ENCODE results near the gene CDC7. TPM values are rescaled to one million over a fixed set of nuclear protein-coding genes. Genes with fewer than 3 reads are reported as not detected.

The CDC7 gene
- total RNA-seq, 1 experiment from 2014 or later = 24.5 TPM

DNA sequence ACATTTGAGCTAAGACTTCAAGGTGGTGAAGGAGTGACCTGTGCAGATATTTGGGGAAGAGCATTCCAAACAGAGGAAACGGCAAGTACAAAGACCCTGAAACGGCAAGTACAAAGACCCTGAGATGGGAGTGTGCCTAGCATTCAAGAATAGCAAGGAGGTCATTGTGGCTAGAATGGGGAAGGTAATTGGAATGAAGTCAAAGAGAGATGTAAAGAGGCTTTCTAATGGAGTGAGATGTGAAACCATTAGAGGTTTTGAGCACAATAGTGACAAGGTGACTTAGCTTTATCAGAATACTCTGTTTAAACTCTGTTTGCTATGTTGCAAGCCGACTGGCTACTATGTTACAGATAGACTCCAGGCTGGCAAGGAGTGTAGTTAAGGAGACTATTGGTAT, 4.4 kb downstream of the CDC7 start:
- RAD21 ChIA-PET (ENCODE audit: low non-redundant PET in 1 of 2, low total read pairs in 2 of 2, uncharacterized antibody in 2 of 2, unreplicated experiment in 2 of 2) = no interaction called here

More for the DNA sequence above, 4.4 kb downstream of the CDC7 start:
- H3K9me3 ChIP-seq (ENCODE audit: control insufficient read depth in 1 of 2, insufficient read depth in 1 of 2, low read depth in 1 of 2, low read length in 2 of 2) = no peaks in the 10 kb centered on the region
- DNase-seq (ENCODE audit: low read depth, low spot score) = no peak
- TF ChIP-seq SRF (IDR thresholded peaks at IDR 0.05; ENCODE audit: low read depth) = no peak
- TF ChIP-seq EZH2 (IDR thresholded peaks at IDR 0.05) = no peak
- no peak for TF ChIP-seq SIN3A (IDR thresholded peaks at IDR 0.05; ENCODE audit: low read depth)
- TF ChIP-seq TCF7L2 (IDR thresholded peaks at IDR 0.05; ENCODE audit: borderline replicate concordance, extremely low read depth, insufficient read depth, insufficient read length) = no peak
- no peak for TF ChIP-seq RAD21 (IDR thresholded peaks at IDR 0.05; ENCODE audit: low read depth)
- no peak for TF ChIP-seq FOSL1 (IDR thresholded peaks at IDR 0.05; ENCODE audit: low read depth)
- TF ChIP-seq, protein P1, sequence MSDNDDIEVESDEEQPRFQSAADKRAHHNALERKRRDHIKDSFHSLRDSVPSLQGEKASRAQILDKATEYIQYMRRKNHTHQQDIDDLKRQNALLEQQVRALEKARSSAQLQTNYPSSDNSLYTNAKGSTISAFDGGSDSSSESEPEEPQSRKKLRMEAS (IDR thresholded peaks at IDR 0.05) = no peak
- TF ChIP-seq SP1 (IDR thresholded peaks at IDR 0.05; ENCODE audit: low read depth) = no peak
- no peak for TF ChIP-seq POLR2A (IDR thresholded peaks at IDR 0.05; ENCODE audit: borderline replicate concordance, extremely low read depth, insufficient read depth, insufficient read length)
- no peak for TF ChIP-seq CBX3 (IDR thresholded peaks at IDR 0.05; ENCODE audit: low read depth)
- no peak for TF ChIP-seq ELF1 (IDR thresholded peaks at IDR 0.05; ENCODE audit: borderline replicate concordance, low read depth)
- TF ChIP-seq, protein P2, sequence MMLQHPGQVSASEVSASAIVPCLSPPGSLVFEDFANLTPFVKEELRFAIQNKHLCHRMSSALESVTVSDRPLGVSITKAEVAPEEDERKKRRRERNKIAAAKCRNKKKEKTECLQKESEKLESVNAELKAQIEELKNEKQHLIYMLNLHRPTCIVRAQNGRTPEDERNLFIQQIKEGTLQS (IDR thresholded peaks at IDR 0.05) = no peak
- TF ChIP-seq CTCF (IDR thresholded peaks at IDR 0.05 in 2 of 3, conservative IDR thresholded peaks at IDR 0.05 in 1 of 3; ENCODE audit: borderline replicate concordance in 1 of 3, insufficient read depth in 1 of 3, low read depth in 2 of 3, low read length in 2 of 3) = no peak
- TF ChIP-seq ZNF274 (IDR thresholded peaks at IDR 0.05; ENCODE audit: low read depth, low read length) = no peak
- TF ChIP-seq, protein P3, sequence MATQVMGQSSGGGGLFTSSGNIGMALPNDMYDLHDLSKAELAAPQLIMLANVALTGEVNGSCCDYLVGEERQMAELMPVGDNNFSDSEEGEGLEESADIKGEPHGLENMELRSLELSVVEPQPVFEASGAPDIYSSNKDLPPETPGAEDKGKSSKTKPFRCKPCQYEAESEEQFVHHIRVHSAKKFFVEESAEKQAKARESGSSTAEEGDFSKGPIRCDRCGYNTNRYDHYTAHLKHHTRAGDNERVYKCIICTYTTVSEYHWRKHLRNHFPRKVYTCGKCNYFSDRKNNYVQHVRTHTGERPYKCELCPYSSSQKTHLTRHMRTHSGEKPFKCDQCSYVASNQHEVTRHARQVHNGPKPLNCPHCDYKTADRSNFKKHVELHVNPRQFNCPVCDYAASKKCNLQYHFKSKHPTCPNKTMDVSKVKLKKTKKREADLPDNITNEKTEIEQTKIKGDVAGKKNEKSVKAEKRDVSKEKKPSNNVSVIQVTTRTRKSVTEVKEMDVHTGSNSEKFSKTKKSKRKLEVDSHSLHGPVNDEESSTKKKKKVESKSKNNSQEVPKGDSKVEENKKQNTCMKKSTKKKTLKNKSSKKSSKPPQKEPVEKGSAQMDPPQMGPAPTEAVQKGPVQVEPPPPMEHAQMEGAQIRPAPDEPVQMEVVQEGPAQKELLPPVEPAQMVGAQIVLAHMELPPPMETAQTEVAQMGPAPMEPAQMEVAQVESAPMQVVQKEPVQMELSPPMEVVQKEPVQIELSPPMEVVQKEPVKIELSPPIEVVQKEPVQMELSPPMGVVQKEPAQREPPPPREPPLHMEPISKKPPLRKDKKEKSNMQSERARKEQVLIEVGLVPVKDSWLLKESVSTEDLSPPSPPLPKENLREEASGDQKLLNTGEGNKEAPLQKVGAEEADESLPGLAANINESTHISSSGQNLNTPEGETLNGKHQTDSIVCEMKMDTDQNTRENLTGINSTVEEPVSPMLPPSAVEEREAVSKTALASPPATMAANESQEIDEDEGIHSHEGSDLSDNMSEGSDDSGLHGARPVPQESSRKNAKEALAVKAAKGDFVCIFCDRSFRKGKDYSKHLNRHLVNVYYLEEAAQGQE (IDR thresholded peaks at IDR 0.05; ENCODE audit: low read depth) = no peak
- TF ChIP-seq EZH2phosphoT487 (IDR thresholded peaks at IDR 0.05; ENCODE audit: borderline replicate concordance) = no peak
- TF ChIP-seq, protein P4, sequence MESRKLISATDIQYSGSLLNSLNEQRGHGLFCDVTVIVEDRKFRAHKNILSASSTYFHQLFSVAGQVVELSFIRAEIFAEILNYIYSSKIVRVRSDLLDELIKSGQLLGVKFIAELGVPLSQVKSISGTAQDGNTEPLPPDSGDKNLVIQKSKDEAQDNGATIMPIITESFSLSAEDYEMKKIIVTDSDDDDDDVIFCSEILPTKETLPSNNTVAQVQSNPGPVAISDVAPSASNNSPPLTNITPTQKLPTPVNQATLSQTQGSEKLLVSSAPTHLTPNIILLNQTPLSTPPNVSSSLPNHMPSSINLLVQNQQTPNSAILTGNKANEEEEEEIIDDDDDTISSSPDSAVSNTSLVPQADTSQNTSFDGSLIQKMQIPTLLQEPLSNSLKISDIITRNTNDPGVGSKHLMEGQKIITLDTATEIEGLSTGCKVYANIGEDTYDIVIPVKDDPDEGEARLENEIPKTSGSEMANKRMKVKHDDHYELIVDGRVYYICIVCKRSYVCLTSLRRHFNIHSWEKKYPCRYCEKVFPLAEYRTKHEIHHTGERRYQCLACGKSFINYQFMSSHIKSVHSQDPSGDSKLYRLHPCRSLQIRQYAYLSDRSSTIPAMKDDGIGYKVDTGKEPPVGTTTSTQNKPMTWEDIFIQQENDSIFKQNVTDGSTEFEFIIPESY (IDR thresholded peaks at IDR 0.05; ENCODE audit: extremely low read depth, insufficient replicate concordance, low read length) = no peak
- TF ChIP-seq EGR1 (IDR thresholded peaks at IDR 0.05; ENCODE audit: low read depth) = no peak
- H3K9me2 ChIP-seq (ENCODE audit: insufficient read depth) = no peaks in the 10 kb centered on the region
- ChIA-PET CTCF (no interaction called here), POLR2A (no interaction called here)
- H4K20me1 ChIP-seq (ENCODE audit: insufficient read depth) = no peaks in the 10 kb centered on the region
- no peak for ATAC-seq
- no peaks in the 10 kb centered on the region; a peak in 1 of 4 replicates for H3K36me3 ChIP-seq (ENCODE audit: control insufficient read depth in 1 of 2, insufficient read depth in 2 of 2, low read length in 2 of 2)
- H3K4me2 ChIP-seq (ENCODE audit: low read length) = no peak overlapping the region
- H3K4me1 ChIP-seq (ENCODE audit: control insufficient read depth in 1 of 2, insufficient read depth in 2 of 2, low read length in 2 of 2) = peaks cover 7 to 23% of the 10 kb centered on the region in 2 experiments
- no peak overlapping the region for H3K4me3 ChIP-seq (replicated peaks in 1 of 2; ENCODE audit: low read depth in 1 of 2, low read length in 2 of 2)
- H3K27ac ChIP-seq (ENCODE audit: low read depth, low read length) = no peak overlapping the region
- H3K27me3 ChIP-seq (ENCODE audit: insufficient read depth, low read length) = no peaks in the 10 kb centered on the region
- BruUV-seq (replicated peaks) = no TSS peak
- H2AFZ ChIP-seq (ENCODE audit: low read depth, low read length, poor library complexity, severe bottlenecking) = no peak overlapping the region
- intact Hi-C loops (cut with micrococcal nuclease) = loop anchor here (10.0 kb wide), 1 partner anchor 340 kb away; no protein-coding TSS in a partner anchor
- peaks cover 77% of the 10 kb centered on the region for H3K79me2 ChIP-seq (ENCODE audit: insufficient read depth, low read length)
- no peak overlapping the region for H3K9ac ChIP-seq (ENCODE audit: low read length)

Data from HCT116 (cell line).